Liver (tissue), 9 donors: ENCODE data around the gene HTR3D. TPM values are rescaled to one million over a fixed set of nuclear protein-coding genes. Genes with fewer than 3 reads are reported as not detected.

Experiments used
- DNase-seq: peaks from one replicate; pipeline ENCODE4 v3.0.0-alpha.2; 2017; ENCODE audit warnings: low spot score
- H3K27ac ChIP-seq, 2 donors: one replicate each; pipeline ENCODE4 v1.7.0; 2013; ENCODE audit warnings: inconsistent platforms in 2 of 2, low read length in 2 of 2, control low read depth in 1 of 2, low read depth in 1 of 2, mild to moderate bottlenecking in 1 of 2
- H3K27me3 ChIP-seq, 4 donors: one replicate each; pipeline versions ENCODE4 v1.6.1 to v1.7.0; 2013; ENCODE audit warnings: low read length in 3 of 4, inconsistent platforms in 1 of 4, mild to moderate bottlenecking in 1 of 4, moderate library complexity in 1 of 4; ENCODE audit not compliant: control insufficient read depth in 4 of 4, insufficient read depth in 4 of 4
- H3K36me3 ChIP-seq, 4 donors: one replicate each; pipeline versions ENCODE4 v1.6.1 to v1.7.0; 2013; ENCODE audit warnings: low read length in 3 of 4, mild to moderate bottlenecking in 3 of 4, low read depth in 1 of 4, moderate library complexity in 1 of 4; ENCODE audit not compliant: control insufficient read depth in 4 of 4, insufficient read depth in 3 of 4
- H3K4me1 ChIP-seq, 4 donors: one replicate each; pipeline versions ENCODE4 v1.6.1 to v1.7.0; 2013; ENCODE audit warnings: low read length in 3 of 4, mild to moderate bottlenecking in 3 of 4, moderate library complexity in 1 of 4; ENCODE audit not compliant: control insufficient read depth in 4 of 4, insufficient read depth in 4 of 4
- H3K4me3 ChIP-seq, 3 donors: one replicate each; pipeline versions ENCODE4 v1.6.1 to v1.7.0; 2013; ENCODE audit warnings: low read length in 3 of 3, control low read depth in 1 of 3, low read depth in 1 of 3, mild to moderate bottlenecking in 1 of 3
- H3K9ac ChIP-seq, 2 donors: one replicate each; pipeline ENCODE4 v1.7.0; 2013; ENCODE audit warnings: low read length in 2 of 2, mild to moderate bottlenecking in 2 of 2, moderate library complexity in 2 of 2, control low read depth in 1 of 2, low read depth in 1 of 2
- H3K9me3 ChIP-seq, 4 donors: one replicate each; pipeline versions ENCODE4 v1.6.1 to v1.7.0; 2013; ENCODE audit warnings: low read length in 3 of 4; ENCODE audit not compliant: control insufficient read depth in 4 of 4
- ATF3 ChIP-seq: IDR thresholded peaks from 2 replicates; pipeline ENCODE4 v1.6.1; 2016; ENCODE audit warnings: antibody characterized with exemption
- CTCF ChIP-seq: fragments of 150-350 bp; IDR thresholded peaks from 2 replicates; pipeline ENCODE4 v1.5.1; 2017; ENCODE audit warnings: improper control_type of control experiment, low read depth, low read length; ENCODE audit not compliant: missing input control
- EGR1 ChIP-seq, 2 donors: IDR thresholded peaks; 2 replicates each; pipeline ENCODE4 v1.6.1; 2016 to 2018; ENCODE audit warnings: antibody characterized with exemption in 2 of 2, low read depth in 2 of 2
- FOXA1 ChIP-seq: IDR thresholded peaks from 2 replicates; pipeline ENCODE4 v1.6.1; 2016; ENCODE audit warnings: antibody characterized with exemption
- FOXA2 ChIP-seq: IDR thresholded peaks from 2 replicates; pipeline ENCODE4 v1.6.1; 2016; ENCODE audit warnings: antibody characterized with exemption
- GABPA ChIP-seq, 2 donors: IDR thresholded peaks in 1 of 2; conservative IDR thresholded peaks in 1 of 2; 2 replicates each; pipeline ENCODE4 v1.6.1; 2016; ENCODE audit warnings: antibody characterized with exemption in 2 of 2, mild to moderate bottlenecking in 1 of 2, moderate library complexity in 1 of 2
- HNF4A ChIP-seq, 2 donors: conservative IDR thresholded peaks; 2 replicates each; pipeline ENCODE4 v1.6.1; 2016; ENCODE audit warnings: antibody characterized with exemption in 2 of 2, mild to moderate bottlenecking in 2 of 2
- HNF4G ChIP-seq: IDR thresholded peaks from 2 replicates; pipeline ENCODE4 v1.6.1; 2016; ENCODE audit warnings: antibody characterized with exemption
- JUND ChIP-seq, 2 donors: IDR thresholded peaks; 2 replicates each; pipeline ENCODE4 v1.6.1; 2016; ENCODE audit warnings: antibody characterized with exemption in 2 of 2
- MAX ChIP-seq: IDR thresholded peaks from 2 replicates; pipeline ENCODE4 v1.6.1; 2016; ENCODE audit warnings: antibody characterized with exemption
- NR2F2 ChIP-seq: IDR thresholded peaks from 2 replicates; pipeline ENCODE4 v1.6.1; 2016; ENCODE audit warnings: antibody characterized with exemption
- RAD21 ChIP-seq, 2 donors: IDR thresholded peaks; 2 replicates each; pipeline ENCODE4 v1.6.1; 2016; ENCODE audit warnings: antibody characterized with exemption in 2 of 2, mild to moderate bottlenecking in 2 of 2
- RXRA ChIP-seq, 2 donors: IDR thresholded peaks; 2 replicates each; pipeline ENCODE4 v1.6.1; 2017 to 2018; ENCODE audit warnings: antibody characterized with exemption in 2 of 2, mild to moderate bottlenecking in 1 of 2
- SP1 ChIP-seq: IDR thresholded peaks from 2 replicates; pipeline ENCODE4 v1.6.1; 2018; ENCODE audit warnings: antibody characterized with exemption, mild to moderate bottlenecking
- TAF1 ChIP-seq: conservative IDR thresholded peaks from 2 replicates; pipeline ENCODE4 v1.6.1; 2016; ENCODE audit warnings: antibody characterized with exemption, mild to moderate bottlenecking
- YY1 ChIP-seq: IDR thresholded peaks from 2 replicates; pipeline ENCODE4 v1.6.1; 2016; ENCODE audit warnings: antibody characterized with exemption, mild to moderate bottlenecking
- ZBTB33 ChIP-seq: IDR thresholded peaks from 2 replicates; pipeline ENCODE4 v1.6.1; 2016; ENCODE audit warnings: antibody characterized with exemption
- WGBS: extraction: QIAGEN DNeasy Blood & Tissue Kit; methylation state at CpG from one replicate; pipeline ENCODE4 v1.1.7; 2013; 5-methylcytosine and 5-hydroxymethylcytosine counted together
- polyA plus RNA-seq, 2 donors: library from polyadenylated mRNA; stranded (reverse) in 1 of 2; unstranded in 1 of 2; fragments of 200-250 nt in 1 of 2; fragments of >200 nt in 1 of 2; fragmentation: Nextera tagmentation in 1 of 2; extraction: Ambion mirVana in 1 of 2; gene quantifications; one replicate each; pipeline versions ENCODE4 v1.2.1 to v1.2.3, GENCODE V29; 2013 to 2015
- total RNA-seq, 2 donors: library from RNA; depleted of rRNA; stranded (reverse); fragments of >200 nt; gene quantifications; one replicate each; pipeline ENCODE4 v1.2.3, GENCODE V29; 2014
- TF ChIP-seq, protein P1 (sequence below): IDR thresholded peaks from 2 replicates; pipeline ENCODE4 v1.6.1; 2016; ENCODE audit warnings: antibody characterized with exemption, mild to moderate bottlenecking
- donor health status: healthy.
- donor health status: healthy.
- donor health status: healthy.
- donor health status: healthy.
- donor health status: healthy.

Gene HTR3D
- total and polyA plus RNA-seq, 4 donors = not detected

- Histone ChIP-seq H3K4me1 (no peaks in the 10 kb centered on the region), H3K9ac (no peak overlapping the region), H3K27me3 (no peaks in the 10 kb centered on the region), H3K9me3 (no peaks in the 10 kb centered on the region), H3K36me3 (no peaks in the 10 kb centered on the region), H3K27ac (no peak overlapping the region), H3K4me3 (no peak overlapping the region)
- no peak for TF ChIP-seq RXRA (IDR thresholded peaks at IDR 0.05)
- no peak for TF ChIP-seq GABPA (IDR thresholded peaks at IDR 0.05 in 1 of 2, conservative IDR thresholded peaks at IDR 0.05 in 1 of 2)
- no peak for TF ChIP-seq TAF1
- TF ChIP-seq, protein P1, sequence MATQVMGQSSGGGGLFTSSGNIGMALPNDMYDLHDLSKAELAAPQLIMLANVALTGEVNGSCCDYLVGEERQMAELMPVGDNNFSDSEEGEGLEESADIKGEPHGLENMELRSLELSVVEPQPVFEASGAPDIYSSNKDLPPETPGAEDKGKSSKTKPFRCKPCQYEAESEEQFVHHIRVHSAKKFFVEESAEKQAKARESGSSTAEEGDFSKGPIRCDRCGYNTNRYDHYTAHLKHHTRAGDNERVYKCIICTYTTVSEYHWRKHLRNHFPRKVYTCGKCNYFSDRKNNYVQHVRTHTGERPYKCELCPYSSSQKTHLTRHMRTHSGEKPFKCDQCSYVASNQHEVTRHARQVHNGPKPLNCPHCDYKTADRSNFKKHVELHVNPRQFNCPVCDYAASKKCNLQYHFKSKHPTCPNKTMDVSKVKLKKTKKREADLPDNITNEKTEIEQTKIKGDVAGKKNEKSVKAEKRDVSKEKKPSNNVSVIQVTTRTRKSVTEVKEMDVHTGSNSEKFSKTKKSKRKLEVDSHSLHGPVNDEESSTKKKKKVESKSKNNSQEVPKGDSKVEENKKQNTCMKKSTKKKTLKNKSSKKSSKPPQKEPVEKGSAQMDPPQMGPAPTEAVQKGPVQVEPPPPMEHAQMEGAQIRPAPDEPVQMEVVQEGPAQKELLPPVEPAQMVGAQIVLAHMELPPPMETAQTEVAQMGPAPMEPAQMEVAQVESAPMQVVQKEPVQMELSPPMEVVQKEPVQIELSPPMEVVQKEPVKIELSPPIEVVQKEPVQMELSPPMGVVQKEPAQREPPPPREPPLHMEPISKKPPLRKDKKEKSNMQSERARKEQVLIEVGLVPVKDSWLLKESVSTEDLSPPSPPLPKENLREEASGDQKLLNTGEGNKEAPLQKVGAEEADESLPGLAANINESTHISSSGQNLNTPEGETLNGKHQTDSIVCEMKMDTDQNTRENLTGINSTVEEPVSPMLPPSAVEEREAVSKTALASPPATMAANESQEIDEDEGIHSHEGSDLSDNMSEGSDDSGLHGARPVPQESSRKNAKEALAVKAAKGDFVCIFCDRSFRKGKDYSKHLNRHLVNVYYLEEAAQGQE = no peak
- TF ChIP-seq HNF4G = no peak
- TF ChIP-seq RAD21 (IDR thresholded peaks at IDR 0.05) = no peak
- TF ChIP-seq CTCF = no peak
- no peak for TF ChIP-seq JUND (IDR thresholded peaks at IDR 0.05)
- TF ChIP-seq EGR1 (IDR thresholded peaks at IDR 0.05; ENCODE audit: low read depth in 2 of 2) = no peak
- TF ChIP-seq SP1 = no peak
- TF ChIP-seq ZBTB33 = no peak
- no peak for TF ChIP-seq MAX
- TF ChIP-seq HNF4A (conservative IDR thresholded peaks at IDR 0.05) = no peak
- no peak for TF ChIP-seq YY1
- no peak for TF ChIP-seq NR2F2
- TF ChIP-seq FOXA1 = no peak
- no peak for TF ChIP-seq ATF3
- no peak for TF ChIP-seq FOXA2
- no peak for DNase-seq
- WGBS = 95% methylated on average over 6 of the region's 6 CpGs
Observed at GRCh38 chr3:184075901-184076300, 44.4 kb downstream of the HTR3D start.
